Measurements from ENCODE around the gene ZDHHC17. TPM values are rescaled to one million over a fixed set of nuclear protein-coding genes. Genes with fewer than 3 reads are reported as not detected.

ZDHHC17 gene
- total RNA-seq, 1 experiment from 2014 or later: 26.3 TPM

DNA sequence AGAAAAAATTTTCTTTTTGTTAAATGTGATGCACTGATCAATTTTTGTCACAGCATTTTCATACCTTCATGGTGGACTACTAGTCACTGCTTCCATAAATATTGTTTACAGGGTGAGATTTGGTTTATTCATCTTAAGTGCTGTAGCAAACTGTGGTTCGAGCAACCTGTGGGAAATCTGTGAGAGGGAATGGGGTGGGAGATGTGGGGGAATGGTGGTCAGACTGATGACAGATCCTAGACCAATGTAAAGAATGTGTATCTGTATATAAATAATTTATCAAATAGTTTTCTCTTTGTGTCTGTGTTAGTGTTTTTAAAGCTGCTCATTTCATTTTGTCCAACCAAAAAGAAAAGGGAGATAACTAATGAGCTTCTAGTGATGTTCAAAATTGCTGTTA, 88.2 kb downstream of the ZDHHC17 start:
- intact Hi-C loops (cut with micrococcal nuclease; ENCODE audit: unreplicated experiment): no loop called here
- Histone ChIP-seq H3K27ac (ENCODE audit: low read length) (no peak overlapping the region), H3K36me3 (ENCODE audit: control insufficient read depth, insufficient read depth, low read length) (peaks cover 2% of the 10 kb centered on the region; the same call in 1 of the 2 replicates), H3K27me3 (ENCODE audit: control insufficient read depth, insufficient read depth, low read length) (no peaks in the 10 kb centered on the region), H3K9me3 (ENCODE audit: control insufficient read depth, insufficient read depth, low read depth, low read length) (no peaks in the 10 kb centered on the region), H3K4me3 (ENCODE audit: low read depth in 2 of 2, low read length in 2 of 2) (no peak overlapping the region), H3K4me1 (ENCODE audit: control insufficient read depth, insufficient read depth, low read length) (no peaks in the 10 kb centered on the region)
- ChIA-PET CTCF (no interaction called here), POLR2A (no interaction called here)
- TF ChIP-seq TCF7L2 (IDR thresholded peaks at IDR 0.05; ENCODE audit: low read depth, low read length) (no peak), POLR2AphosphoS5 (IDR thresholded peaks at IDR 0.05; ENCODE audit: low read depth, low read length) (no peak), SIN3A (IDR thresholded peaks at IDR 0.05; ENCODE audit: borderline replicate concordance, insufficient read depth, low read depth, low read length) (no peak)
- TF ChIP-seq, protein P1, sequence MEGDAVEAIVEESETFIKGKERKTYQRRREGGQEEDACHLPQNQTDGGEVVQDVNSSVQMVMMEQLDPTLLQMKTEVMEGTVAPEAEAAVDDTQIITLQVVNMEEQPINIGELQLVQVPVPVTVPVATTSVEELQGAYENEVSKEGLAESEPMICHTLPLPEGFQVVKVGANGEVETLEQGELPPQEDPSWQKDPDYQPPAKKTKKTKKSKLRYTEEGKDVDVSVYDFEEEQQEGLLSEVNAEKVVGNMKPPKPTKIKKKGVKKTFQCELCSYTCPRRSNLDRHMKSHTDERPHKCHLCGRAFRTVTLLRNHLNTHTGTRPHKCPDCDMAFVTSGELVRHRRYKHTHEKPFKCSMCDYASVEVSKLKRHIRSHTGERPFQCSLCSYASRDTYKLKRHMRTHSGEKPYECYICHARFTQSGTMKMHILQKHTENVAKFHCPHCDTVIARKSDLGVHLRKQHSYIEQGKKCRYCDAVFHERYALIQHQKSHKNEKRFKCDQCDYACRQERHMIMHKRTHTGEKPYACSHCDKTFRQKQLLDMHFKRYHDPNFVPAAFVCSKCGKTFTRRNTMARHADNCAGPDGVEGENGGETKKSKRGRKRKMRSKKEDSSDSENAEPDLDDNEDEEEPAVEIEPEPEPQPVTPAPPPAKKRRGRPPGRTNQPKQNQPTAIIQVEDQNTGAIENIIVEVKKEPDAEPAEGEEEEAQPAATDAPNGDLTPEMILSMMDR (IDR thresholded peaks at IDR 0.05): no peak
- TF ChIP-seq, protein P2, sequence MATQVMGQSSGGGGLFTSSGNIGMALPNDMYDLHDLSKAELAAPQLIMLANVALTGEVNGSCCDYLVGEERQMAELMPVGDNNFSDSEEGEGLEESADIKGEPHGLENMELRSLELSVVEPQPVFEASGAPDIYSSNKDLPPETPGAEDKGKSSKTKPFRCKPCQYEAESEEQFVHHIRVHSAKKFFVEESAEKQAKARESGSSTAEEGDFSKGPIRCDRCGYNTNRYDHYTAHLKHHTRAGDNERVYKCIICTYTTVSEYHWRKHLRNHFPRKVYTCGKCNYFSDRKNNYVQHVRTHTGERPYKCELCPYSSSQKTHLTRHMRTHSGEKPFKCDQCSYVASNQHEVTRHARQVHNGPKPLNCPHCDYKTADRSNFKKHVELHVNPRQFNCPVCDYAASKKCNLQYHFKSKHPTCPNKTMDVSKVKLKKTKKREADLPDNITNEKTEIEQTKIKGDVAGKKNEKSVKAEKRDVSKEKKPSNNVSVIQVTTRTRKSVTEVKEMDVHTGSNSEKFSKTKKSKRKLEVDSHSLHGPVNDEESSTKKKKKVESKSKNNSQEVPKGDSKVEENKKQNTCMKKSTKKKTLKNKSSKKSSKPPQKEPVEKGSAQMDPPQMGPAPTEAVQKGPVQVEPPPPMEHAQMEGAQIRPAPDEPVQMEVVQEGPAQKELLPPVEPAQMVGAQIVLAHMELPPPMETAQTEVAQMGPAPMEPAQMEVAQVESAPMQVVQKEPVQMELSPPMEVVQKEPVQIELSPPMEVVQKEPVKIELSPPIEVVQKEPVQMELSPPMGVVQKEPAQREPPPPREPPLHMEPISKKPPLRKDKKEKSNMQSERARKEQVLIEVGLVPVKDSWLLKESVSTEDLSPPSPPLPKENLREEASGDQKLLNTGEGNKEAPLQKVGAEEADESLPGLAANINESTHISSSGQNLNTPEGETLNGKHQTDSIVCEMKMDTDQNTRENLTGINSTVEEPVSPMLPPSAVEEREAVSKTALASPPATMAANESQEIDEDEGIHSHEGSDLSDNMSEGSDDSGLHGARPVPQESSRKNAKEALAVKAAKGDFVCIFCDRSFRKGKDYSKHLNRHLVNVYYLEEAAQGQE (IDR thresholded peaks at IDR 0.05; ENCODE audit: insufficient read depth in 1 of 2, low read depth in 2 of 2, low read length in 1 of 2): no peak
- no peak for DNase-seq (ENCODE audit: low read depth, low spot score)
- in situ Hi-C loops (cut with HindIII; ENCODE audit: low pct_unique_long_range_greater_than_20kb, low sequenced_read_pairs): no loop called here
- no peak for ATAC-seq
- no TSS peak for BruUV-seq (replicated peaks)

DNA sequence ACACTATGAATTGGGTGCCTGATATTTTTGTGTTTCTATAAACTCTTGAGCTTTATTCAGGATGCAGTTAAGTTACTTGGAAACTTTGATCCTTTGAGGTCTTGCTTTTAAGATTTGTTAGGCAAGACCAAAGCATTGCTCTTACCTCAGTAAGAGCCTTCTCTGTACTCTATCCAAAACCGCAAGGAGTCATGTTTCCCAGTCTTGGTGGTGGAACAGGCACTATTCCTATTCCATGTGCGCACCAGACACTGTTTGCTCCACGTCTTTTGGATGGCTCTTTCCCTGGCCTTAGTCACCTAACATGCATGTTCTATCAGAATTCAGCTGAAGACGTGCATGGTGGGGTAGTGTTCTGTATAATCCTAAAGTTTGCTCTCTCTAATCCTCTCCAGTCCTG, 91.4 kb downstream of the ZDHHC17 start:
- no peaks in the 10 kb centered on the region for H3K4me1 ChIP-seq (ENCODE audit: control insufficient read depth, insufficient read depth, low read length)
- BruUV-seq (replicated peaks): no TSS peak
- no peak overlapping the region for H3K27ac ChIP-seq (ENCODE audit: low read length)
- intact Hi-C loops (cut with micrococcal nuclease; ENCODE audit: unreplicated experiment): no loop called here
- no peaks in the 10 kb centered on the region for H3K27me3 ChIP-seq (ENCODE audit: control insufficient read depth, insufficient read depth, low read length)
- H3K9me3 ChIP-seq (ENCODE audit: control insufficient read depth, insufficient read depth, low read depth, low read length): no peaks in the 10 kb centered on the region
- ATAC-seq (no peak), DNase-seq (ENCODE audit: low read depth, low spot score) (no peak)
- peaks cover 2% of the 10 kb centered on the region; the same call in 1 of the 2 replicates for H3K36me3 ChIP-seq (ENCODE audit: control insufficient read depth, insufficient read depth, low read length)
- in situ Hi-C loops (cut with HindIII; ENCODE audit: low pct_unique_long_range_greater_than_20kb, low sequenced_read_pairs): no loop called here
- TF ChIP-seq, protein P2 (IDR thresholded peaks at IDR 0.05; ENCODE audit: insufficient read depth in 1 of 2, low read depth in 2 of 2, low read length in 1 of 2): no peak
- TF ChIP-seq SIN3A (IDR thresholded peaks at IDR 0.05; ENCODE audit: borderline replicate concordance, insufficient read depth, low read depth, low read length) (no peak), TCF7L2 (IDR thresholded peaks at IDR 0.05; ENCODE audit: low read depth, low read length) (no peak), POLR2AphosphoS5 (IDR thresholded peaks at IDR 0.05; ENCODE audit: low read depth, low read length) (no peak)
- TF ChIP-seq, protein P1 (IDR thresholded peaks at IDR 0.05): no peak
- CTCF ChIA-PET: interaction anchor here (0.6 kb wide), 1 partner anchor 45 kb away, joined by 16 read pairs; no protein-coding TSS in a partner anchor
- H3K4me3 ChIP-seq (ENCODE audit: low read depth in 2 of 2, low read length in 2 of 2): no peak overlapping the region
- POLR2A ChIA-PET: no interaction called here

Data from Panc1 (cell line).